HEK293 (cell line): ENCODE results near the gene FAM83E.

ENCODE experiments used
- KLF1 ChIP-seq: fragments of 450-650 bp; formaldehyde crosslinking; IDR thresholded peaks from 2 replicates; pipeline ENCODE4 v1.5.1; 2016; ENCODE audit warnings: missing biosample characterization, missing genetic modification characterization
- SP2 ChIP-seq: fragments of 450-650 bp; formaldehyde crosslinking; IDR thresholded peaks from 2 replicates; pipeline ENCODE4 v1.5.1; 2016; ENCODE audit warnings: missing biosample characterization, missing genetic modification characterization
- ZBTB8A ChIP-seq: fragments of 450-650 bp; formaldehyde crosslinking; IDR thresholded peaks from 2 replicates; pipeline ENCODE4 v1.5.1; 2016; ENCODE audit warnings: missing biosample characterization, missing genetic modification characterization
- ZNF157 ChIP-seq: fragments of 450-650 bp; formaldehyde crosslinking; IDR thresholded peaks from 2 replicates; pipeline ENCODE4 v1.5.1; 2016; ENCODE audit warnings: missing biosample characterization, missing genetic modification characterization
- ZNF514 ChIP-seq: fragments of 450-650 bp; formaldehyde crosslinking; IDR thresholded peaks from 2 replicates; pipeline ENCODE4 v1.5.1; 2016; ENCODE audit warnings: missing biosample characterization, missing genetic modification characterization
- ZNF776 ChIP-seq: fragments of 450-650 bp; formaldehyde crosslinking; IDR thresholded peaks from 2 replicates; pipeline ENCODE4 v1.5.0; 2017; ENCODE audit warnings: missing biosample characterization, missing genetic modification characterization, borderline replicate concordance
- ZXDB ChIP-seq: fragments of 450-650 bp; formaldehyde crosslinking; IDR thresholded peaks from 2 replicates; pipeline ENCODE4 v1.5.1; 2016; ENCODE audit warnings: missing biosample characterization, missing genetic modification characterization
- TF ChIP-seq, protein P1 (sequence below): sonication (generic); formaldehyde crosslinking; IDR thresholded peaks from 2 replicates; pipeline ENCODE4 v1.8.1; 2022; ENCODE audit warnings: mild to moderate bottlenecking, moderate library complexity, missing genetic modification reagents
- TF ChIP-seq, protein P2 (sequence below): fragments of 450-650 bp; formaldehyde crosslinking; IDR thresholded peaks from 2 replicates; pipeline ENCODE4 v1.5.1; 2016; ENCODE audit warnings: missing biosample characterization, missing genetic modification characterization

DNA sequence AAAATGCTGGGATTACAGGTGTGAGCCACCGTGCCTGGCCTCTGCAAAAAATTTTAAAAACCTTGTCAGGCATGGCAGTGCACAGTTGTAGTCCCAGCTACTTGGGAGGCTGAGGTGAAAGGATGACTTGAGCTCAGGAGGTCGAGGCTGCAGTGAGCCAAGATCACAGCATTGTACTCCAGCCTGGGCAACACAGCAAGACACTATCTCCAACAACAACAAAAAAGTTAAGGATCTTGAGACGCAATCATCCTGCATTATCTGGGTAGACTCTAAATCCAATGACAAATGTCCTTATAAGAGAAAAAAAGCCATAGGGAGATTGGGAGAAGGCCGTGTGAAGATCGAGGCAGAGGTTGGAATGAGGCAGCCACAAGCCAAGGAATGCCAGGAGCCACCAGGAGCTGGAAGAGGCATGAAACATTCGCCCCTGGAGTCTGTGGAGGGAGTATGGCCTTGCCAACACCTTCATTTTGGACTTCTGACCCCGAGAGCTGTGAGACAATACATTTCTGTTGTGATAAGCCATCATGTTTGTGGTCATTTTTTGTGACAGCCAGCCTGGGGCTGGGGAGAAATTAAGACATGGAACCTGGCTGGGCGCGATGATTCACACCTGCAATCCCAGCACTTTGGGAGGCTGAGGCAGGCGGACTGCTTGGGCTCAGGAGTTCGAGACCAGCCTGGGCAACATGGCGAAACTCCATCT, 36.3 kb upstream of the FAM83E start:
- TF ChIP-seq ZNF514, result no peak
- TF ChIP-seq, protein P1, sequence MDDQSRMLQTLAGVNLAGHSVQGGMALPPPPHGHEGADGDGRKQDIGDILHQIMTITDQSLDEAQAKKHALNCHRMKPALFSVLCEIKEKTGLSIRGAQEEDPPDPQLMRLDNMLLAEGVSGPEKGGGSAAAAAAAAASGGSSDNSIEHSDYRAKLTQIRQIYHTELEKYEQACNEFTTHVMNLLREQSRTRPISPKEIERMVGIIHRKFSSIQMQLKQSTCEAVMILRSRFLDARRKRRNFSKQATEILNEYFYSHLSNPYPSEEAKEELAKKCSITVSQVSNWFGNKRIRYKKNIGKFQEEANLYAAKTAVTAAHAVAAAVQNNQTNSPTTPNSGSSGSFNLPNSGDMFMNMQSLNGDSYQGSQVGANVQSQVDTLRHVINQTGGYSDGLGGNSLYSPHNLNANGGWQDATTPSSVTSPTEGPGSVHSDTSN (CRISPR knock-in tag), result no peak
- TF ChIP-seq, protein P2, sequence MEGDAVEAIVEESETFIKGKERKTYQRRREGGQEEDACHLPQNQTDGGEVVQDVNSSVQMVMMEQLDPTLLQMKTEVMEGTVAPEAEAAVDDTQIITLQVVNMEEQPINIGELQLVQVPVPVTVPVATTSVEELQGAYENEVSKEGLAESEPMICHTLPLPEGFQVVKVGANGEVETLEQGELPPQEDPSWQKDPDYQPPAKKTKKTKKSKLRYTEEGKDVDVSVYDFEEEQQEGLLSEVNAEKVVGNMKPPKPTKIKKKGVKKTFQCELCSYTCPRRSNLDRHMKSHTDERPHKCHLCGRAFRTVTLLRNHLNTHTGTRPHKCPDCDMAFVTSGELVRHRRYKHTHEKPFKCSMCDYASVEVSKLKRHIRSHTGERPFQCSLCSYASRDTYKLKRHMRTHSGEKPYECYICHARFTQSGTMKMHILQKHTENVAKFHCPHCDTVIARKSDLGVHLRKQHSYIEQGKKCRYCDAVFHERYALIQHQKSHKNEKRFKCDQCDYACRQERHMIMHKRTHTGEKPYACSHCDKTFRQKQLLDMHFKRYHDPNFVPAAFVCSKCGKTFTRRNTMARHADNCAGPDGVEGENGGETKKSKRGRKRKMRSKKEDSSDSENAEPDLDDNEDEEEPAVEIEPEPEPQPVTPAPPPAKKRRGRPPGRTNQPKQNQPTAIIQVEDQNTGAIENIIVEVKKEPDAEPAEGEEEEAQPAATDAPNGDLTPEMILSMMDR (tag by site-specific recombination), result no peak
- TF ChIP-seq ZXDB (tag by site-specific recombination), result no peak
- TF ChIP-seq ZNF157, result no peak
- no peak for TF ChIP-seq KLF1 (tag by site-specific recombination)
- no peak for TF ChIP-seq SP2 (tag by site-specific recombination)
- no peak for TF ChIP-seq ZNF776
- TF ChIP-seq ZBTB8A (tag by site-specific recombination), result no peak
